ENCODE measurements around the gene PACS2.

The PACS2 gene

GRCh38 chr14:105388110-105388951 is 73.8 kb downstream of the PACS2 start:
- H3K4me3 ChIP-seq (ENCODE audit: low read depth, low read length), result no peak overlapping the region
- POLR2A ChIA-PET, result no interaction called here
- DNase-seq (ENCODE audit: low read depth, low spot score), result no peak
- CTCF ChIA-PET, result interaction anchor here (0.9 to 1.2 kb wide), 2 partner anchors 11 to 18 kb away, joined by 3 to 6 read pairs; no protein-coding TSS in a partner anchor
- TF ChIP-seq CTCF (IDR thresholded peaks at IDR 0.05; ENCODE audit: insufficient read depth, low read length, missing control alignments), result no peak

- ChIA-PET CTCF (interaction anchor here (0.9 to 1.2 kb wide), 2 partner anchors 10 to 18 kb away, joined by 3 to 6 read pairs; no protein-coding TSS in a partner anchor), POLR2A (no interaction called here)
- no peak for DNase-seq (ENCODE audit: low read depth, low spot score)
- TF ChIP-seq CTCF (IDR thresholded peaks at IDR 0.05; ENCODE audit: insufficient read depth, low read length, missing control alignments), result no peak
- H3K4me3 ChIP-seq (ENCODE audit: low read depth, low read length), result no peak overlapping the region
Measured at GRCh38 chr14:105388976-105389375, 74.4 kb downstream of the PACS2 start.

GRCh38 chr14:105389534-105389933 is 75.0 kb downstream of the PACS2 start:
- no peak overlapping the region for H3K4me3 ChIP-seq (ENCODE audit: low read depth, low read length)
- no peak for TF ChIP-seq CTCF (IDR thresholded peaks at IDR 0.05; ENCODE audit: insufficient read depth, low read length, missing control alignments)
- DNase-seq (ENCODE audit: low read depth, low spot score), result no peak
- ChIA-PET CTCF (interaction anchor here (0.8 to 1.3 kb wide), 5 partner anchors 10 to 46 kb away, joined by 3 to 6 read pairs (median 4); no protein-coding TSS in a partner anchor), POLR2A (no interaction called here)

- H3K4me3 ChIP-seq (ENCODE audit: low read depth, low read length), result no peak overlapping the region
- CTCF ChIA-PET, result interaction anchor here (0.8 to 1.3 kb wide), 4 partner anchors 9 to 46 kb away, joined by 3 to 5 read pairs (median 4); no protein-coding TSS in a partner anchor
- POLR2A ChIA-PET, result no interaction called here
- TF ChIP-seq CTCF (IDR thresholded peaks at IDR 0.05; ENCODE audit: insufficient read depth, low read length, missing control alignments), result no peak
- no peak for DNase-seq (ENCODE audit: low read depth, low spot score)
Measured at GRCh38 chr14:105389976-105390848, 75.7 kb downstream of the PACS2 start.

GRCh38 chr14:105390849-105391500 is 76.4 kb downstream of the PACS2 start:
- H3K4me3 ChIP-seq (ENCODE audit: low read depth, low read length), result no peak overlapping the region
- DNase-seq (ENCODE audit: low read depth, low spot score), result no peak
- ChIA-PET POLR2A (no interaction called here), CTCF (interaction anchor here (1.3 kb wide), 1 partner anchor 20 kb away, joined by 5 read pairs; no protein-coding TSS in a partner anchor)
- TF ChIP-seq CTCF (IDR thresholded peaks at IDR 0.05; ENCODE audit: insufficient read depth, low read length, missing control alignments), result no peak
